SK-N-MC (cell line): ENCODE data around the gene KRTAP5-3.

ENCODE experiments used
- EZH2 ChIP-seq: fragments of 200-600 bp; sonication (generic); IDR thresholded peaks from one replicate; pipeline ENCODE4 v1.6.1; 2017; ENCODE audit warnings: antibody characterized with exemption
- POLR2AphosphoS5 ChIP-seq: IDR thresholded peaks from 2 replicates; pipeline ENCODE4 v1.6.1; 2012; ENCODE audit warnings: mild to moderate bottlenecking, low read depth, low read length, borderline replicate concordance

- TF ChIP-seq EZH2 (no peak), POLR2AphosphoS5 (no peak)
Measured at GRCh38 chr11:1589996-1590395, 18.3 kb downstream of the KRTAP5-3 start.
